ENCODE data around the gene FKBP8.
"Not testable (repeated sequence)": the region's sequence is repeated elsewhere in the genome, so short reads cannot be mapped to it uniquely, and the experiment has no call there.

The FKBP8 gene

DNA sequence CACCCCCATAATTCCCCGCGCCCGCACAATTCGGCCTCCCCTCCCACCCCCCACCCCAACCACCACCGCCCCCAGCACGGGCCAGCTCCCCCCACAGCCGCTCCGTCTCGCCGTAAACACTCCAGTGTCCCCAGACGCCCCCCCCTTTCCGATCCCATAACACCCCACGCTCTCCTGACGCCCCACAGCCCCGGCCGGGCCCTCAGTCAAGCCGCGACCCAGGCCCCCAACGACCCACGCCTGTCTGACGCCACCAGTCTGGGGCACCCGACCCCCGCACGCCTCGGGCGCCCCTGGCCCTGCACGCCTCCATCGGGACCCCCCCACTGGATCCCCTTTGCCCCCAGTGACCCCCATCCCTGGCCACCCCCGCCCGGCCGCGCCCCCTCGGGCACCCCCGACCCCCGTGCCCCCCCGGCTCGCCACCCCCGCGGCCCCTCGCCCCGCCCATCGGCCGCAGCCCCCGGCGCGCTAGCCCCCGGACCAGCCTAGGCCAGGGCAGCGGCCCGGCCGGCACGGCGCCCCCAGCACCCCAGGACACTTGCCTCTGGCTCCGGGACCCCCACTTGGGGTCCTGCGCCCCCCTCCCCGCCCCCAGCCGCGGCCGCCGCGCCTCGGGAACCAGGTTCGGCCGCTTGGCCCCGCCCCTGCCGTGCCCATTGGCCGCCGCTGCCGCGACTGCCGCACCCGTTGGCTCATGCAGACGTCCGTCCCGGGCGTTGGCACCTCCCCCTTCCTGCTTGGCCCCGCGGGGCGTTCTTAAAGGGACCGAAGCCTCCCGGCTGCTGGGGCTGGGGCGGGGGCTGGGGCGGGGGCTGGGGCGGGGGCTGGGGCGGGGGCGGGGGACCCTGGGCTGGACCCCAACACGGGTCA, at the start of gene FKBP8:
Gene FKBP8, minus strand, starts transcription at position 633 of the 873 bp plus-strand sequence. CDS start 1,603 bp downstream, outside the sequence.
- DNase-seq: peak; percentile 95

DNA sequence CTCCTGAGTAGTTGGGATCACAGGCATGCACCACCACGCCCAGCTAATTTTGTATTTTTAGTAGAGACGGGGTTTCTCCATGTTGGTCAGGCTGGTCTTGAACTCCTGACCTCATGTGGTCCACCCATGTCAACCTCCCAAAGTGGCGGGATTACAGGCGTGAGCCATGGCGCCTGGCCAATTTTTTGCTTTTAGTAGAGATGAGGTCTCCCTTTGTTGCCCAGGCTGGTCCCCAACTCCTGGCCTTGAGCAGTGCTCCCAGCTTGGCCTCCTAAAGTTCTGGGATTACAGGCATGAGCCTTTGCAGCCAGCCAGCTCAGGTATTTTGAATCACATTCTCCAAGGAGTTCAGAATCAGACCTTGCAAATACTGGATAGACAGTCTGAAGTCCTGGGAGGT, 49.4 kb upstream of the FKBP8 start:
- DNase-seq: not testable (repeated sequence)

- DNase-seq: no peak
Observed at GRCh38 chr19:18591735-18592385, 48.5 kb upstream of the FKBP8 start.

DNA sequence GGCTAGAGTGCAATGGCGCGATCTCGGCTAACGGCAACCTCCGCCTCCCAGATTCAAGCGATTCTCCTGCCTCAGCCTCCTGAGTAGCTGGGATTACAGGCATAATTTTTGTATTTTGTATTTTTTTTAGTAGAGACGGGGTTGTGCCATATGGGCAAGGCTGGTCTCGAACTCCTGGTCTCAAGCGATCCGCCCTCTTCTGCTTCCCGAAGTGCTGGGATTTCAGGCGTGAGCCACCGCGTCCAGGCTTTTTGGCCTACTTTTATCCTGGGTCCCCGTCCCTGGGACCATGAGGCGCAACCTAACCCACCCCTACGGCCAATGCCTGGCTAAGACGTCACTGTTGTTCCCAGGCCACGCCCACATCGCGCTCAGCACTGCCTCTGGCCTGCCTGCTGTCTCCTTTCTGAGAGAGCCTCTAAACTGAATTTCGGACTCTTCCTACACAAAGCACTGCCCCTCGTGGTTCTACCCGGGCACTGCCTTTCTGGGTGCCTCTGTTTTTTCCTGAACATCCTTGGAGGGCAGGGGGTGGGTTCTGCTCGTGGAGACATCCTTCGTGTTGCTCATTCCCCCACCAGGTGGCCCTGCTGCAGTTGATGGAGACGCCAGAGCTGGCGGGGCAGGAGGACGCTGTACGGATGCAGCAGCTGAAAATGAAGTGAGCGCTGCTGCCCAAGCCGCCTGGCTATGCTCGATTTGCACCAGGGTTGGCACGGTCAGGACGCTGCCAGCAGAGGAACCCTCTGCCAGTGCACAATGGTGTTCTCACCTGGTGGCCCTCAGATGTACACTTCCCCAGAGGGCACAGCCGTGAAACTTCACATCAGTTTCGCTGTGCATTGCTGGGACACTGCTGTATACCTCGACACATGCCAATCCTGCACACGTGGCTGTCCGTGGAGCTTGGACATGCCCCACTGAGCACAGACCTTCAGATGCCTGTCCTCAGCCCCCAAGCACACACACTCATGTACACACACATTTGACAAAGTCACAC, 47.2 kb upstream of the FKBP8 start:
- peak; percentile 88 for DNase-seq

GRCh38 chr19:18589380-18590272, 46.3 kb upstream of the FKBP8 start:
- peak; percentile 83 for DNase-seq

- DNase-seq: peak; percentile 92
Observed at GRCh38 chr19:18588611-18589379, 45.4 kb upstream of the FKBP8 start, which contains the start of gene REX1BD. REX1BD (plus strand) TSS chr19:18588798; CDS start chr19:18588802, 4 bp downstream.

DNA sequence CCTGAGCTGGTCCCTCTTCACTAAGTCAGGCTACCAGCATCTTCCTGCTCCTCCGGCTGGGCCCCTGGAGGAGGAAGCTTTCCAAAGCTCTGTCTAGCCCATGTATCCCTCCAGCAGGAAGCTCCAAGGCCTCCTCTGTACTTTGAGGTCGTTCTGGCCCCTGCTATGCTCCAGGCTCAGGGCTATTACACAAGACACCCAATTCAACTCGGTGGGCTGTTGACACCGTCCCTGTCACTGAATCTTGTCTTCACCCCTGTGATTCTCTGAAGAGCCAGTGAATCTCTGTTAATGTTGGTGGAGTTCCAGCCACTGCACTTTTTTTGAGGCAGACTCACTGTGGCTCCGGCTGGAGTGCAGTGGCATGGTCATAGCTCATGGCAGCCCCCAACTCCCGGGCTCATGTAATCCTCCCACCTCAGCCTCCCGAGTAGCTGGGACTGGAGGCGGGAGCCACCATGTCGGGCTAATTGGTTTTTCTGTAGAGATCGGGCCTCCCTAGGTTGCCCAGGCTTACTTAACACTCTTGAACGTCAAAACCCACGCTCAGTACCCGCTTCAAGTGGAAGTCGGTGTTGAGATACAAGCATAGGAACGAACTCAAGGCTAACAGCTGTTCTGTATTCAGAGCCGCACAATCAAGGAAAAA, 44.7 kb upstream of the FKBP8 start:
- DNase-seq: no peak

DNA sequence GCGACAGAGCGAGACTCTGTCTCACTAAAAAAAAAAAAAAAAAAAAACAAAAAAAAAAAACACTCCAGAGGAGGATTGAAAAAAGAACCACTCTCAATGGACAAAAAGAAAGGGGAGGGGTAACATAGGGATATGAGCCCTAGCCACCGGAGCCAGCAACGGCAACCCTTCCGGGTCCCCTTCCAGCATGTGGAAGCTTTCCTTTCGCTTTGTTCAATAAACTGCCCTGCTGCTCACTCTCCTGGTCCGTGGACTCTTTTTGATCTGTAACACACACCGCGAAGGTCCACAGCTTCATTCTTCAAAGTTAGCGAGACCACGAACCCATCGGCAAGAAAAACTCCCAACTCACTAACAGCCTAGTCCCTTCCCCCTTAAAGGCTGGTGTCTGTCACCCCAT, 44.2 kb upstream of the FKBP8 start:
- DNase-seq: no peak

GRCh38 chr19:18586306-18586705, 42.9 kb upstream of the FKBP8 start:
- no peak for DNase-seq

DNA sequence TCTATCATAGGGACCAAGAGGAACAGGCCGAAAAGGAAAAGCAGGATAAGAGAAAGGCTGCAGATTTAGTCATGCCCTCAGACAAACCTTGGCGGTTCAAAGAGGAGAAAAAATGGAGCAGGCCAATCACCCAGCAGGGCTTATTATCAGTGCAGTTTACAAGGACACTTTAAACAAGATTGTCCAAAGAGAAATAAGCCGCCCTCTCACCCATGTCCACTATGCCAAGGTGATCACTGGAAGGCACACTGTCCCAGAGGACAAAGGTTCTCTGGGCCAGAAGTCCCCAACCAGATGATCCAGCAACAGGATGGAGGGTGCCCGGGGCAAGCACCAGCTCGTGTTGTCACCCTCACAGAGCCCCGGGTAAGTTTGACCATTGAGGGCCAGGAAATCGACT, 36.9 kb upstream of the FKBP8 start:
- no peak for DNase-seq

GRCh38 chr19:18577365-18577914, 34.1 kb upstream of the FKBP8 start:
- DNase-seq: no peak

- DNase-seq: no peak
Observed at GRCh38 chr19:18576383-18576782, 33.0 kb upstream of the FKBP8 start.

GRCh38 chr19:18574691-18575291, 31.4 kb upstream of the FKBP8 start:
- DNase-seq: no peak

DNA sequence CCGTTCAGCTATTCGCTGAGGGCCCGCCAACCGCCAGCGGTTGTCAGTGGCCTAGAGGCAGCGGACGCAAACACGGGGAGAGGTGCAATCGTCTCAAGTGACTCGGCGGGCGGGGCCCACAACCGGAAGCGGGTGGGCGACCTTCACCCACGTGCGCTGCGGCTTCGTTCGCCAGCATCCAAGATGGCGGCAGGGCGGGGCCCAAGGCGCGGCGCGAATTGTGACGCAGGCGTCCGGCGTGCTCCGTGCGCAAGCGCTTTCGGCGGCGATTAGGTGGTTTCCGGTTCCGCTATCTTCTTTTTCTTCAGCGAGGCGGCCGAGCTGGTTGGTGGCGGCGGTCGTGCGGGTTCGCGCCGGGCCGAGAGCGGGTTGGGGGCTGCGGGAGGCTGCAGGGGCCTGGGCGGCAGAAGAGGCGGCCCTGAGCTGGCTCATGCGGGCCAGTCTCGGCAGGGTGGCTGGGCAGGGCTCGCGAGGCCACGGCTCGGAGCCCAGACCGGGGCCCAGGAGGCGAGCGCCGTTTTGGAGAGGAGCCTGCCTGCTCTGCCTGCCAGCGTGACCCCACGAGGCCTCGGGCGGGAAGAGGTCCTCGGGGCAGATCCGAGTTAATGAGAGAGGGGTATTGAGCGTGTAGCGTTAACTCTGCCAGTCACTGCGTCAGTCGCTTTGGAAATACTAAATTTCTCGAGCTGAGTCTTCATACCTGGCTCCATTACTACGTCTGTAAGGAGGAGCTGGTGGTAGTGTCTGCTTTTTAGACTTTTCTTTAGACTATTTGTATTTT, 28.4 kb upstream of the FKBP8 start, which contains the start of gene UBA52:
Gene UBA52, plus strand, starts transcription at position 294 of the 781 bp plus-strand sequence. CDS start 1,444 bp downstream, outside the sequence.
- peak; percentile 100 for DNase-seq

DNA sequence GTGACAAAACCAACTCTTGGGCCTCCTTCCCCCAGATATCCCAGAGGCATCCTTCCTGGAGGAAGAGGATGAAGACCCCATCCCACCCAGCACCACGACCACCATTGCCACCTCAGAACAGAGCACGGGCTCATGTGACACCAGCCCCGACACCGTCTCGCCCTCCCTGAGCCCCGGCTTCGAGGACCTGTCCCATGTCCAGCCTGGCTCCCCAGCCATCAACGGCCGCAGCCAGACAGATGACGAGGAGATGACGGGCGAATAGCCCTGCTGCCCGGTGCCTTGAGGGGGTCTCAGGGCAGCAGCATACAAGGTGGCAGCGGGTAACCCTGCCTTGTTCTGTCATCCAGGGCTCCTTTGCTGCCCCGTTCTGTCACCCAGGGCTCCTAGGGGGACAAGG, 25.0 kb upstream of the FKBP8 start:
- DNase-seq: no peak

GRCh38 chr19:18566953-18567352, 23.6 kb upstream of the FKBP8 start:
- DNase-seq: no peak

DNA sequence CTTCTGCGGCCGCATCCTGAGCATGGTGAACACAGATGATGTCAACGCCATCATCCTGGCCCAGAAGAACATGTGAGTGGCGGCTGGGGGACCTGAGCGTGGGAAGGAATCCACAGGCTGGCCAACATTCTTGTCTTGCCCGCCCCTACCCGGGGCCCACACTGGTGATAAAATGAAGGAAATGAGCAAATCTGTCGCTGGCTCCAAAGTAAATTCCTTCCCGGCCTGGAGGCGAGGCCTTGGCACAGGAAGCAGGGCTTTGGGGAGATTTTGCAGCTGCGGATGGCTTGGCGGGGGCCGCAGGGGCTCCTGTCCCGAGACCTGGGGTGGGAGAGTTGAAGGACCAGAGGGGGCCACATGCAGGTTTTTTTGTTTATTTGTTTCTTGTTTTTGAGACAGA, 18.7 kb upstream of the FKBP8 start:
- peak; percentile 60 for DNase-seq

GRCh38 chr19:18559685-18560084, 16.3 kb upstream of the FKBP8 start:
- no peak for DNase-seq

GRCh38 chr19:18558604-18559003, 15.2 kb upstream of the FKBP8 start:
- no peak for DNase-seq
